Measurements from ENCODE around the gene ASPN. TPM values are rescaled to one million over a fixed set of nuclear protein-coding genes. Genes with fewer than 3 reads are reported as not detected.

ASPN gene
- total RNA-seq, 1 experiment from 2014 or later, result 0.07 TPM

DNA sequence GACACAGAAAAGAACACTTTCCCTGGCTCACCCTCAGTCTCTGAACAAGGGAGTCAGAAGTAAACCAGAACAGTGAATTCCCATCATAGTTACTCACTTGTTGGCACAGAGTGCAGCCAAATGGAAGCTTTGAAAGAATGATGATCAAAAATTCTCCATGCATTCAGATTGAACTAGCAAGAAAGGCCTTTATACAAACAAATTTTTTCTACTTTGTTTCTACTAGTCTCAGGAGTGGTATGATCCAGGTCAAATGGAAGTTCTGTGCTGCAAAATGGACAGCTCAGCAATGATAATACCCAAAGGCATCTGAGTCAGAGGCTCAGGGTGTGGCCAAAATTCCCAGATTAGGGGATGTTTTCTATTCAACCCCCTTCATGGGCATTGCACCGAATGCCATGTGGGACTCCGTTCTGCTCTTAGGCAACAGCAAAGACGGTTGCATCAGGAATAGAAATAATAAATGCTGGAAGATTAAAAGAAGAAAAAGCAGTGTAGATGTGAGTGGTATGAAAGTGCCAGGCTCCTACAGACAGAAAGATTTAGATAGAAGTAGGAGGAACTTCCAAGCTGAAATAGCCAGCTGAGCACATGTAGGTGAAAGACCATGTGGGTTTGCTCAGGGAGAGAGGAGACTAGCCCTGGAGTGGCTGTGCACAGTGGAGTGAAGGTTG is 24.0 kb upstream of the ASPN start:
- DNase-seq (ENCODE audit: low read depth), result peak; percentile 88

- DNase-seq (ENCODE audit: low read depth), result peak; percentile 61
Measured at GRCh38 chr9:92504881-92505280, 22.6 kb upstream of the ASPN start.

DNA sequence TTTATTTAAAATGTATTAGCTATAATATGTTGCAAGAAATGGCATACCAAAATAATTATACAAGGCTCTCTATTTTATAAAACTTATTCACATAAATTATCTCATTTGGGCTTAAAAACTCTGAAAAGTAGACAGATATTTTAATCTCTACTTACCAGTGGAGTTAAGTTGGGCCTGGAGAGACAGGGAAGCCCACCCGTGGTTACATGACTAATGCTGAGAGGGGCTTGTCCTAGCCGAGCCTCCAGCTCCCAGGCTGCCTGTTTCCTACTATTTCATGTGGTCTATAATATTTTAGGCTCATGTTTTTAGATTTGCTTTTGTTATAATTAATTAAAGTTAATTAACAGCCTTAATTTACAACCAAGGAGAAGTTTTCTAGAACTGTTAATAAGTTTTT is 20.9 kb upstream of the ASPN start:
- DNase-seq (ENCODE audit: low read depth), result no peak

- DNase-seq (ENCODE audit: low read depth), result peak; percentile 50
Measured at GRCh38 chr9:92501671-92502393, 19.5 kb upstream of the ASPN start.

- no peak for DNase-seq (ENCODE audit: low read depth)
Measured at GRCh38 chr9:92500725-92501124, 18.4 kb upstream of the ASPN start.

GRCh38 chr9:92499701-92500100 is 17.4 kb upstream of the ASPN start:
- no peak for DNase-seq (ENCODE audit: low read depth)

- DNase-seq (ENCODE audit: low read depth), result no peak
Measured at GRCh38 chr9:92496396-92497176, 14.3 kb upstream of the ASPN start.

- DNase-seq (ENCODE audit: low read depth), result no peak
Measured at GRCh38 chr9:92494856-92495255, 12.6 kb upstream of the ASPN start.

GRCh38 chr9:92493749-92494387 is 11.6 kb upstream of the ASPN start:
- no peak for DNase-seq (ENCODE audit: low read depth)

DNA sequence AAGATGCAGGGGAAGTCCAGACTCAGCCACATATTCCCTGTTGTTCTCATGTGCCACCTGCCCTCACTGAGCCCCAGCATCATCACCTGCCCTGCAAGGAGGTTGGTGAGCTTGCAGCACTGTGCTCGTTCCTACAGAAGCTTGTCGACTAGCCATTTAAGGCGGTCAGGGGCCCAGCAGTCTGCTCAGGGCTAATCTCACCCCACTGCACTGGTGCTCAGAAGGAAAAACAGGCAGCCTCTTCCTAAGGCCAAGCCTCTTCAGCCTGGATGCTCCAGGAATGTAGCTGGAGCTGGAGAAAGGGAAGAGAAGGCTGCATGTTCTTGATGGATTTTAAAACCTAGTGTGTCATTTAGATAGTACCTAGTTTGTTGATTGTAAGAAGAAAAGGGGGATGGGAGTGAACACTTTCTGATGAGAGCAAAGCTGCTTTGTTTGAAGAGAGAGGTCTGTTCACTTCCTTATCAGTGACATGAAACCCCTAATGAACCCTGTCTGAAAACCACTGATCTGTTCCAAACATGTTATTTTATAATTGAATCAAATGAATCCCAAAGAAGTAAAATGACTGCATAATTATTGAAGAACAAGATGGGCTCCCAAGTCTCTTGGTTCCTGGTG is 10.6 kb upstream of the ASPN start:
- DNase-seq (ENCODE audit: low read depth), result no peak

GRCh38 chr9:92488681-92489550 is 6.6 kb upstream of the ASPN start:
- peak; percentile 41 for DNase-seq (ENCODE audit: low read depth)

- DNase-seq (ENCODE audit: low read depth), result no peak
Measured at GRCh38 chr9:92486371-92486770, 4.1 kb upstream of the ASPN start.

DNA sequence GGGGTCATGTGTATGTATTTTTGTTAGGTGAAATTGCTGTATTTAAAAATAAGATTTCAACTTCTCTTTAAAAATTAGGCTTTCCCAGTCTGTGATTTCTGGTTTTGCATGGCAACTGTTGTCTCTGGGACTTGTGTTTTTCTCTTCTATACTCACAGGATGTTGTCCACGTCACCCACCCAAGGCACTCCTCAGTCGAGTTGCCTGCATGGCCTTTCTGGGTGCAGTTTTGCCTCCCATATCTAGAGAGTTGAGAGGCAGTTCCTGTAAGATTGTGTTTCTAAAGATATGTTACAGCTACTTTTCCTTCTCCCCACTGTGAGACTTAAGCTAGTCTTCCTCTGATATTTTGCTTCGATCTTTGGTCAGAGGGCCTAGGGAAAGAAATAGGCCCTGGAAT is 2.3 kb upstream of the ASPN start:
- DNase-seq (ENCODE audit: low read depth), result no peak

- peak; percentile 37 for DNase-seq (ENCODE audit: low read depth)
Measured at GRCh38 chr9:92483627-92484545, 1.6 kb upstream of the ASPN start.

GRCh38 chr9:92482805-92483204 is 499 bp upstream of the ASPN start:
- DNase-seq (ENCODE audit: low read depth), result no peak

GRCh38 chr9:92480986-92481633 is 1.2 kb downstream of the ASPN start:
- peak; percentile 44 for DNase-seq (ENCODE audit: low read depth)

- peak; percentile 21 for DNase-seq (ENCODE audit: low read depth)
Measured at GRCh38 chr9:92480291-92480771, 2.0 kb downstream of the ASPN start.

- DNase-seq (ENCODE audit: low read depth), result no peak
Measured at GRCh38 chr9:92479346-92479745, 3.0 kb downstream of the ASPN start.

GRCh38 chr9:92478783-92479182 is 3.5 kb downstream of the ASPN start:
- DNase-seq (ENCODE audit: low read depth), result no peak
